Activated T-helper 1 cell treated with anti-CD3 and anti-CD28 coated beads, Interleukin-12 subunit alpha, Interleukin-12 subunit beta, Interleukin-2, Interleukin-4 antibody, amounts not matched to agents 30 ng/mL and 10 ng/mL and 1 ng/mL, durations not matched to agents 14 hours and 24 hours and 36 hours (primary cell): ENCODE results near the gene TMA7B. TPM values are rescaled to one million over a fixed set of nuclear protein-coding genes. Genes with fewer than 3 reads are reported as not detected.

Experiments
- DNase-seq: peaks from one replicate; pipeline ENCODE4 v3.0.0; 2021; ENCODE audit warnings: low spot score
- H3K27ac Mint-ChIP-seq: one replicate; pipeline ENCODE4 v1.8.0; 2021; ENCODE audit warnings: mild to moderate bottlenecking, mixed read lengths
- H3K27me3 Mint-ChIP-seq: one replicate; pipeline ENCODE4 v1.8.0; 2022; ENCODE audit warnings: mild to moderate bottlenecking, moderate library complexity, mixed read lengths; ENCODE audit not compliant: insufficient read depth
- H3K36me3 Mint-ChIP-seq: one replicate; pipeline ENCODE4 v1.8.0; 2021; ENCODE audit warnings: low read depth, mixed read lengths
- H3K4me1 Mint-ChIP-seq: one replicate; pipeline ENCODE4 v1.8.0; 2021; ENCODE audit warnings: low read depth, mixed read lengths
- H3K4me3 Mint-ChIP-seq: one replicate; pipeline ENCODE4 v1.8.0; 2021; ENCODE audit warnings: mild to moderate bottlenecking, moderate library complexity, mixed read lengths
- H3K9me3 Mint-ChIP-seq: one replicate; pipeline ENCODE4 v1.8.0; 2021; ENCODE audit warnings: mixed read lengths
- intact Hi-C: fragments of 100-400 bp; cut with micrococcal nuclease; formaldehyde crosslinking; loops from one replicate; pipeline ENCODE4 v1.15.1; 2024
- total RNA-seq: library from RNA; stranded (reverse); gene quantifications from 2 replicates; pipeline ENCODE4 v1.2.3, GENCODE V29; 2022

TMA7B gene
- total RNA-seq, 1 donor from 2014 or later: 1.7 TPM

DNA sequence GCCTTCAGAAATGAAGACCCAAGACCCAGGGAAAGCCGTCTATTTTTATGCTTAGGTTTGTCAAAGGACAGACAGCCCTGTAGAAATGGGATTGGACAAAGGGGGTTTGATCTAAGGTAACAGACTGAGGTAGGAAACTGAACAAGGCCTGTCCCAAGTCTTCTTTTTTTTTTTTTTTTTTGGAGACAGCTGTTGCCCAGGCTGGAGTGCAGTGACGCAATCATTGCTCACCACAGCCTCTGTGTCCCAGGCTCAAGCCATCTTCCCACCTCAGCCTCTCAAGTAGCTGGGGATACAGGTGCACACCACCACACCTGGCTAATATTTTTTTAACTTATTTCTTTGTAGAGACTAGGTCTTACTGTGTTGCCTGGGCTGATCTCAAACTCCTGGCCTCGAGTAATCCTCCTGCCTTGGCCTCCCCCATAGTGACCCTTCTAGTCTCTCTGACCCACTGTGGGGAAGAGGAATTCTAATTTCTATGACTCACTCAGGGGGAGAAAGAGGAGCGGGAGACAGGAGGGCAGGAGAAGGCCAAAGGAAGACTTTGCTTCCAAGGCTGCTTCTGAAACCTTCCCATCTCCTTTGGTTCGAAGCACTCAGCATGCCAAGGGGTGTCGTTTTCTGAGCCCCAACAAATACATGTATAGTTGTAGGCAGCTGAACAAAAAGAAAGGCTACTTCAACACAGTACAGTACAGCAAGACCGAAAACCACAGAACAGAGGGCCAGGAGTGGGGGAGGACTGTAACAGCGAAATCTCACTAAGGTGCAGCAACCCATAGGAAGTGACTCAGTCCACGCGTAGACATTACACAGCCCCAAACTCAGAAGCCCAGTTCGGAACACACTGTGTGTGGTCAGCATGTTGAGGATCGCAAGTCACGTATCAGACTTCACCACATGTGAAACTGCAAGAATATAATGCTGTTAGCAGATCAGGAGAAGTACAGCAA, 872 bp downstream of the TMA7B start:
- H3K36me3 Mint-ChIP-seq: peaks cover 68% of the 10 kb centered on the region

DNA sequence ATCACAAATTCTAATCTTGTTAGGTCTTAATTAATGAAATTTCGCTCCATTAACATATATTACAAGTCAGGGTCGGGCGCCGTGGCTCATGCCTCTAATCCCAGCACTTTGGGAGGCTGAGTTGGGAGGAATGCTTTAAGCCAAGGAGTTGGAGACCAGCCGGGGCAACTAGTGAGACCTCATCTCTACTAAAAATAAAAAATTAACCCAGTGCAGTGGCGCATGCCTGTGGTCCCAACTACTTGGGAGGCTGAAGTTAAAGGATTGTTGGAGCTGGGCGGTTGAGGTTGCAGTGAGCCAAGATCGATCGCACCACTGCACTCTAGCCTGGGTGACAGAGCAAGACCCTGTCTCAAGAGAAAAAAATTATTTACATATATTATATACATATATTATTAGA, 1.9 kb downstream of the TMA7B start:
- Mint-ChIP-seq H3K27me3 (no peaks in the 10 kb centered on the region), H3K27ac (peak overlapping the region; percentile 92), H3K36me3 (peaks cover 71% of the 10 kb centered on the region), H3K4me1 (peaks cover 50% of the 10 kb centered on the region), H3K4me3 (no peak overlapping the region), H3K9me3 (no peaks in the 10 kb centered on the region)
- no peak for DNase-seq
- intact Hi-C loops: loop anchor here (5.0 kb wide), 1 partner anchor 35 kb away; no protein-coding TSS in a partner anchor

More for the DNA sequence above, 872 bp downstream of the TMA7B start:
- Mint-ChIP-seq H3K9me3 (no peaks in the 10 kb centered on the region), H3K27me3 (no peaks in the 10 kb centered on the region), H3K27ac (peak overlapping the region; percentile 92), H3K4me3 (peak overlapping the region; percentile 73), H3K4me1 (peaks cover 54% of the 10 kb centered on the region)
- intact Hi-C loops: loop anchor here (1.0 to 5.0 kb wide), 6 partner anchors 20 to 187 kb away; partner anchors contain the start of gene GRAP2
- peak; percentile 71 for DNase-seq

DNA sequence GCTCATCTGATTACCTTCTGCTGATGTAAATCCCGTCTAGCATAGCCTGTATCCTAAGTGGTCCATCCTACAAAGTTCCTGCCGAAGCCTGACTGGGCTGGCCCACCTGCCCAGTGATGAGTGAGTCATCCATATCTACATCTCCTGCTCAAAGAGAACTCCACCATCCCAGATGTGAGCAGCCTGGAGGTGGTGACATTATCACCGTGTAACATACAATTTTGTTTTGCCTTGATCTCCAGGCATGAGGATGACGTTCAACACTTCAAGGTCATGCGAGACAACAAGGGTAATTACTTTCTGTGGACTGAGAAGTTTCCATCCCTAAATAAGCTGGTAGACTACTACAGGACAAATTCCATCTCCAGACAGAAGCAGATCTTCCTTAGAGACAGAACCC, 5.6 kb downstream of the TMA7B start:
- Mint-ChIP-seq H3K36me3 (peaks cover 61% of the 10 kb centered on the region), H3K4me1 (peaks cover 14% of the 10 kb centered on the region), H3K27me3 (no peaks in the 10 kb centered on the region), H3K27ac (no peak overlapping the region), H3K4me3 (no peak overlapping the region), H3K9me3 (no peaks in the 10 kb centered on the region)
- DNase-seq: no peak
- intact Hi-C loops: no loop called here

DNA sequence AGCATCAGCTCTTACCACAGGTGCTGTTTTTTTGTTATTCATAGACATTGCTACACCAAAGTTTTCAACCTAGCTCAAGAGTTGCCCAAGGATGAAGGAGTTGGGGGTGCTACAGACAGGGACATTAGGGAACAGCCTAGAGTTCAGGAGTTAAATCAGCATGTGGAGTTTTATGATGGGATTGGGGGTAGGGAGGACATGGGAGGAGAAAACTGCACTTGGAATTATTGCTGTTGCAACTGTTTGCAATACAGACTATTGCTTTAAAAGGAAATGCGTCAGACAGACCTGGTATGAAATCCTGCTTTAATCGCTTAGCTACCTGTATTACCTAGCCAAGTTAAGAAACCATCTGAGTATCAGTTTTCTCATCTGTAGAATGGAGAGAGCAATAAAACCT, 6.3 kb downstream of the TMA7B start:
- DNase-seq: no peak
- Mint-ChIP-seq H3K36me3 (peaks cover 56% of the 10 kb centered on the region), H3K4me3 (no peak overlapping the region), H3K27ac (no peak overlapping the region), H3K9me3 (no peaks in the 10 kb centered on the region), H3K27me3 (no peaks in the 10 kb centered on the region), H3K4me1 (peaks cover 7% of the 10 kb centered on the region)
- intact Hi-C loops: no loop called here

DNA sequence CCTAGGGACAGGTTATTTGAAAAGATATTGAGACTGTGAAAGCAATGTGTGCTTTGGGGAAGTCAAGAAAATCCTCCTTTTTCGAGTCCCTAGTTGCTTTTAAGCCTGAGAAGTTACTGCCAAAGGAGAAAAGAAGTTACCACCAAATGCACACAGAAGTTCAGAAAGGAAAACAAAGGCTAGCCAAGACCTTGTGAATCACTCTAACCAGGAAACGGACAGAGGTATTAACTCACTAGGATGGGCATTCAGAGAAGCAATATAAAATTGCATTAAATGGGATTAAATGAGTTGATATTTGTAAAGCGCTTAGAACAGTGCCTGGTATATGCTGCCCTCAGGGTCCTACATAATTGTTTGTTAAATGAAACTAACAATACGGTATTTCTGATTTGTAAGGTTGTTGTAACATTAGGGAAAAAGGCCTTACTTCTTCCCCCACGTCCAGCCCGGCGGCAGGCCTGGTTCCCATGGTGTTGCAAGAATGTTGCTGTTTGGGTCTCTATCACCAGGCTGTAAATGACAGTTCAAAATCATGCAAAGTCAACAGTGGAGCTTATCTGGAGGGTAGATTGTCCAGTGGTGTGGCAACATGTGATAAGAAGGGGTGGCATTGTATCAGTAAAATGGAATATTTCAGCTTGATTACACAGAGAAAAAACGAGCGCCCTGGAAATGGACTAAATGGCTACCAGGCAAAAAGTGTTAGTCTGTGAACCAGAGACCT, 7.1 kb downstream of the TMA7B start:
- DNase-seq: no peak
- intact Hi-C loops: no loop called here
- no peak overlapping the region for H3K4me3 Mint-ChIP-seq
- peaks cover 55% of the 10 kb centered on the region for H3K36me3 Mint-ChIP-seq
- no peak overlapping the region for H3K27ac Mint-ChIP-seq
- H3K9me3 Mint-ChIP-seq: no peaks in the 10 kb centered on the region
- H3K4me1 Mint-ChIP-seq: no peaks in the 10 kb centered on the region
- no peaks in the 10 kb centered on the region for H3K27me3 Mint-ChIP-seq

GRCh38 chr22:39967996-39968972, 8.1 kb downstream of the TMA7B start:
- H3K36me3 Mint-ChIP-seq: peaks cover 59% of the 10 kb centered on the region
- no peaks in the 10 kb centered on the region for H3K27me3 Mint-ChIP-seq
- no peak overlapping the region for H3K4me3 Mint-ChIP-seq
- DNase-seq: no peak
- intact Hi-C loops: no loop called here
- H3K4me1 Mint-ChIP-seq: no peaks in the 10 kb centered on the region
- H3K27ac Mint-ChIP-seq: no peak overlapping the region
- no peaks in the 10 kb centered on the region for H3K9me3 Mint-ChIP-seq

- peaks cover 53% of the 10 kb centered on the region for H3K36me3 Mint-ChIP-seq
- intact Hi-C loops: no loop called here
- no peak overlapping the region for H3K4me3 Mint-ChIP-seq
- DNase-seq: no peak
- no peaks in the 10 kb centered on the region for H3K27me3 Mint-ChIP-seq
- H3K27ac Mint-ChIP-seq: no peak overlapping the region
- no peaks in the 10 kb centered on the region for H3K9me3 Mint-ChIP-seq
- H3K4me1 Mint-ChIP-seq: no peaks in the 10 kb centered on the region
These were observed 10.5 kb downstream of the TMA7B start for GRCh38 chr22:39970742-39971141.

- Mint-ChIP-seq H3K27ac (no peak overlapping the region), H3K36me3 (peaks cover 48% of the 10 kb centered on the region), H3K4me1 (no peaks in the 10 kb centered on the region), H3K4me3 (no peak overlapping the region), H3K9me3 (no peaks in the 10 kb centered on the region), H3K27me3 (no peaks in the 10 kb centered on the region)
- intact Hi-C loops: no loop called here
- DNase-seq: no peak
These were observed 12.4 kb downstream of the TMA7B start for GRCh38 chr22:39972641-39973040.

GRCh38 chr22:39973656-39974055, 13.5 kb downstream of the TMA7B start:
- Mint-ChIP-seq H3K4me1 (no peaks in the 10 kb centered on the region), H3K4me3 (no peak overlapping the region), H3K36me3 (peaks cover 44% of the 10 kb centered on the region), H3K27me3 (no peaks in the 10 kb centered on the region), H3K27ac (no peak overlapping the region), H3K9me3 (no peaks in the 10 kb centered on the region)
- intact Hi-C loops: no loop called here
- DNase-seq: no peak

- no peaks in the 10 kb centered on the region for H3K9me3 Mint-ChIP-seq
- no peak overlapping the region for H3K4me3 Mint-ChIP-seq
- no peak overlapping the region for H3K27ac Mint-ChIP-seq
- H3K4me1 Mint-ChIP-seq: no peaks in the 10 kb centered on the region
- DNase-seq: no peak
- peaks cover 42% of the 10 kb centered on the region for H3K36me3 Mint-ChIP-seq
- intact Hi-C loops: no loop called here
- no peaks in the 10 kb centered on the region for H3K27me3 Mint-ChIP-seq
These were observed 13.9 kb downstream of the TMA7B start for GRCh38 chr22:39974065-39974464.

DNA sequence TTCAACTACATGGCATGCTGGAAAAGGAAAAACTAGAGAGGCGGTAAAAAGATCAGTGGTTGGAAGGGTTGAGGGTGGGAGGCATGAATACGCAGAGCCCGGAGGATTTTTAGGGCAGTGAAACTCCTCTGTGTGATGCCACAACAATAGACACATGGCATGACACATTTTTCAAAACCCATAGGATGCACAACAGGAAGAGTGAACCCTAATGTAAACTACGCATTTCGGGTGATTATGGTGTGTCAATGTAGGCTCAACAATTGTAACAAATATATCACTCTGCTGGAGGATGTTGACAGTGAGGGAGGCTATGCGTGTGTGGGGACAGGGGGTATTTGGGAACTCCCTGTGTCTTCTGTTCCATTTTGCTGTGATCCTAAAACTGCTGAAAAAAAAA, 18.9 kb downstream of the TMA7B start:
- H3K27me3 Mint-ChIP-seq: no peaks in the 10 kb centered on the region
- H3K27ac Mint-ChIP-seq: no peak overlapping the region
- intact Hi-C loops: no loop called here
- no peaks in the 10 kb centered on the region for H3K9me3 Mint-ChIP-seq
- no peak overlapping the region for H3K4me3 Mint-ChIP-seq
- no peak for DNase-seq
- H3K36me3 Mint-ChIP-seq: peaks cover 19% of the 10 kb centered on the region
- H3K4me1 Mint-ChIP-seq: peaks cover 6% of the 10 kb centered on the region

- peaks cover 19% of the 10 kb centered on the region for H3K36me3 Mint-ChIP-seq
- intact Hi-C loops: no loop called here
- H3K27me3 Mint-ChIP-seq: no peaks in the 10 kb centered on the region
- H3K9me3 Mint-ChIP-seq: no peaks in the 10 kb centered on the region
- H3K4me3 Mint-ChIP-seq: no peak overlapping the region
- H3K4me1 Mint-ChIP-seq: peaks cover 6% of the 10 kb centered on the region
- DNase-seq: no peak
- H3K27ac Mint-ChIP-seq: no peak overlapping the region
These were observed 19.3 kb downstream of the TMA7B start for GRCh38 chr22:39979458-39979857.
